Measurements from ENCODE around the gene SORCS2. TPM values are rescaled to one million over a fixed set of nuclear protein-coding genes. Genes with fewer than 3 reads are reported as not detected.

SORCS2 gene
- total and polyA plus RNA-seq, 2 of the 4 experiments (the other 2 are of a cell fraction): 0.36 to 0.62 TPM

DNA sequence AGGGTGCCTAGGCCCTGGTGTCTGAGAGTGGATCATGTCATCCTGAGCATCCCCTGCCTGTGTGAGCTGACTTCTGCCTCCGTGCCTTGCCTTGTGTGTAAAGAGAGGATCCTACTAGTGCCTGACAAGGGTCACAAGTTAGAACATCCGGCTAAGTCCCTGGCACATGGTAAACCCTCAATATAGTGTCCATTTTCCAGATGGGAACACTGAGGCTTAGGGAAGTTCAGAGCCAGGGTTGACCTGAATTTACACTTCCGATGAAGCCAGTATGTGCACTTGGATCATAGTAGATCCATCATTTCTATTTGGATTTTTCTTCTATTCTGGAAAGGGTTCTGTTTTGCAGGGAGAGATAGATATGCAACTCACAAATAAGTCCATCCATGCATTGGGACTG, 254.9 kb downstream of the SORCS2 start:
- Histone ChIP-seq H2BK5ac (ENCODE audit: low read depth, low read length, poor library complexity, severe bottlenecking) (no peak overlapping the region), H3K27me3 (ENCODE audit: control insufficient read depth, insufficient read depth, low read length) (peaks cover 23% of the 10 kb centered on the region), H3K9me3 (ENCODE audit: control insufficient read depth, insufficient read depth, low read length) (no peaks in the 10 kb centered on the region), H4K91ac (ENCODE audit: insufficient read depth, low read depth, low read length) (no peak overlapping the region), H2AFZ (replicated peaks; ENCODE audit: low read length, poor library complexity) (no peak overlapping the region), H3K79me1 (ENCODE audit: low read depth in 1 of 2, low read length in 2 of 2) (no peaks in the 10 kb centered on the region), H2BK20ac (ENCODE audit: low read depth, low read length) (no peak overlapping the region), H2BK15ac (ENCODE audit: low read depth, low read length) (no peak overlapping the region), H3K27ac (ENCODE audit: insufficient read depth, low read length) (no peak overlapping the region), H4K5ac (ENCODE audit: low read depth, low read length) (no peak overlapping the region), H2AK5ac (ENCODE audit: low read depth, low read length) (no peak overlapping the region), H3K4me3 (ENCODE audit: insufficient read depth, low read depth, low read length) (no peak overlapping the region), H4K8ac (ENCODE audit: low read depth in 2 of 2, low read length in 2 of 2) (no peak overlapping the region), H3K4me2 (ENCODE audit: low read depth, low read length) (no peak overlapping the region), H3K14ac (replicated peaks; ENCODE audit: low read depth, low read length) (no peak overlapping the region), H3K9ac (ENCODE audit: low read depth, low read length) (no peak overlapping the region), H3K56ac (ENCODE audit: extremely low read depth, insufficient read depth, low read length) (no peak overlapping the region), H3K4me1 (ENCODE audit: control insufficient read depth, insufficient read depth, low read length) (no peaks in the 10 kb centered on the region), H3K4ac (ENCODE audit: low read depth, low read length) (no peak overlapping the region), H4K20me1 (ENCODE audit: insufficient read depth, low read length) (no peaks in the 10 kb centered on the region), H2BK120ac (ENCODE audit: low read depth, low read length) (no peak overlapping the region), H2AK9ac (replicated peaks; ENCODE audit: low read depth, low read length, poor library complexity) (no peak overlapping the region), H3K23ac (ENCODE audit: low read depth, low read length) (no peak overlapping the region), H3K36me3 (ENCODE audit: control insufficient read depth, insufficient read depth, low read length) (no peaks in the 10 kb centered on the region), H3K18ac (ENCODE audit: low read depth, low read length) (no peak overlapping the region), H3K9me1 (ENCODE audit: insufficient read depth, low read length) (no peaks in the 10 kb centered on the region)
- no peak for ATAC-seq (ENCODE audit: low read depth)
- TF ChIP-seq RCOR1 (IDR thresholded peaks at IDR 0.05; ENCODE audit: insufficient replicate concordance, low read length) (no peak), POLR2A (IDR thresholded peaks at IDR 0.05; ENCODE audit: low read depth, low read length) (no peak), RFX5 (IDR thresholded peaks at IDR 0.05; ENCODE audit: low read depth, low read length) (no peak), FOS (IDR thresholded peaks at IDR 0.05; ENCODE audit: low read depth, low read length) (no peak), ELK1 (IDR thresholded peaks at IDR 0.05; ENCODE audit: borderline replicate concordance, low read depth, low read length) (no peak), CHD1 (IDR thresholded peaks at IDR 0.05; ENCODE audit: low read depth, low read length) (no peak), MAZ (IDR thresholded peaks at IDR 0.05; ENCODE audit: borderline replicate concordance, low read depth, low read length) (no peak), MXI1 (IDR thresholded peaks at IDR 0.05; ENCODE audit: borderline replicate concordance, low read depth, low read length) (no peak), CTCF (conservative IDR thresholded peaks at IDR 0.05; ENCODE audit: low read depth, low read length) (no peak), NFE2L2 (IDR thresholded peaks at IDR 0.05; ENCODE audit: low read depth, low read length) (no peak)
- dilution Hi-C loops (cut with HindIII; ENCODE audit: low sequenced_read_pairs, unreplicated experiment): no loop called here
- in situ Hi-C loops (cut with MboI; ENCODE audit: low sequenced_read_pairs): no loop called here
- POLR2A ChIA-PET (ENCODE audit: unreplicated experiment): no interaction called here
- CTCF ChIA-PET: no interaction called here
- BruUV-seq (replicated peaks): no TSS peak
- no peak for DNase-seq
- intact Hi-C loops (cut with micrococcal nuclease): no loop called here
- WGBS, 2 experiments (ENCODE audit: extremely low coverage in 2 of 2, insufficient read length in 1 of 2): 40% methylated on average over 1 of the region's 3 CpGs; no CpG with 5 or more reads in 1 of the 2 experiments
